Bronchial epithelial cell (primary cell): ENCODE measurements around the gene C2orf68. TPM values are rescaled to one million over a fixed set of nuclear protein-coding genes. Genes with fewer than 3 reads are reported as not detected.

Source experiments
- DNase-seq: peaks from one replicate; pipeline ENCODE4 v3.0.0-alpha.2; 2010; ENCODE audit warnings: low read depth
- FAIRE-seq: peaks from 2 replicates; lab custom pipeline; 2011; peaks lifted over from hg19 to GRCh38; lab: Jason Lieb, UNC
- H3K27me3 ChIP-seq: 2 replicates; pipeline ENCODE4 v1.5.1; 2011; ENCODE audit warnings: low read length; ENCODE audit not compliant: control insufficient read depth, insufficient read depth
- H3K36me3 ChIP-seq: 2 replicates; pipeline ENCODE4 v1.5.1; 2011; ENCODE audit warnings: low read length; ENCODE audit not compliant: control insufficient read depth, insufficient read depth
- H3K4me3 ChIP-seq: 2 replicates; pipeline ENCODE4 v1.5.1; 2011; ENCODE audit warnings: mild to moderate bottlenecking, low read depth, low read length, control low read depth
- CTCF ChIP-seq: IDR thresholded peaks from 2 replicates; pipeline ENCODE4 v1.5.1; 2011; ENCODE audit warnings: mild to moderate bottlenecking, moderate library complexity, low read length, control low read depth, inconsistent platforms; ENCODE audit not compliant: insufficient read depth, severe bottlenecking
- total RNA-seq: library from RNA; depleted of rRNA; stranded (reverse); fragments of >200 nt; gene quantifications from 2 replicates; pipeline ENCODE4 v1.2.1, GENCODE V29; 2014

C2orf68 gene
- total RNA-seq, 1 donor from 2014 or later = 9.5 TPM

DNA sequence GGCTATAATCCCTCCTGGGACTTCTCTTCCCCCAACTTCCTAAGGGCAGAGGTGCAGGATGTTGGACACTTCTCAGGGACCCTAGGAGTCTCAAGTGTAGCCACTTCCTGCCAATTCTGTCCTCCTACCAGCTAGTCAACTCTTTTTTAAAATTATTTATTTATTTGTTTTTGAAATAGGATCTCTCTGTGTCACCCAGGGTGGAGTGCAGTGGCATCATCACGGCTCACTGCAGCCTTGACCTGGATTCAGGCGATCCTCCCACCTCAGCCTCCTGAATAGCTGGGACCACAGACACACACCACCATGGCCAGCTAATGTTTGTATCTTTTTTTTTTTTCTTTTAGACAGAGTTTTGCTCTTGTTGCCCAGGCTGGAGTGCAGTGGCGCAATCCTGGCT is 44.6 kb upstream of the C2orf68 start:
- no peak for DNase-seq
- FAIRE-seq = no peak
- H3K27me3 ChIP-seq = no peaks in the 10 kb centered on the region
- no peaks in the 10 kb centered on the region for H3K36me3 ChIP-seq
- no peak overlapping the region for H3K4me3 ChIP-seq
- TF ChIP-seq CTCF = no peak

DNA sequence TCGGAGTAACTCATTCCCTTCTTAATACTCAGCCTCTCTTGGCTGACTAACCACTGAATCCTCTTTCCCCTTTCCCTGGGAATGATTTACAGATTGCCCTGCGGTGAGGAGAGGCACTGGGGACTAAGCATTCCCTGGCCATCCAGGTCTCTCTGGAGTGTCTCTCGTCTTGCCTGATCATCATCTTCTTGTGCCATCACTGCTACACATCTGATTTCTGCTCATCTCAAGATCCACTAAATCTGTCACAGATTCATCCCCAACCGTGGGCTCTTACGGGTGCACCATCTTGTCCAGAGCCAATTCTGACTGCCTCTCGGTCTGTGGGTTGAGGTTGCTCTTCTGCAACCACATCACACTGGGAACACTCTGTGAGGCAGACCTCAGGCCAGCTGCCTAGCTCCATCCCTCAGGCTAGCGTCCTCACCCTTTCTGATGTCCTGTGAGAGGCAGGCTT is 44.1 kb upstream of the C2orf68 start:
- H3K36me3 ChIP-seq = no peaks in the 10 kb centered on the region
- FAIRE-seq (no peak), DNase-seq (no peak)
- TF ChIP-seq CTCF = no peak
- H3K4me3 ChIP-seq = no peak overlapping the region
- no peaks in the 10 kb centered on the region for H3K27me3 ChIP-seq

- Histone ChIP-seq H3K27me3 (no peaks in the 10 kb centered on the region), H3K4me3 (no peak overlapping the region), H3K36me3 (peaks cover 2% of the 10 kb centered on the region)
- DNase-seq (no peak), FAIRE-seq (no peak)
- TF ChIP-seq CTCF = no peak
Measured at GRCh38 chr2:85653996-85654395, 42.1 kb upstream of the C2orf68 start.

- DNase-seq (no peak), FAIRE-seq (no peak)
- no peaks in the 10 kb centered on the region for H3K27me3 ChIP-seq
- no peak overlapping the region for H3K4me3 ChIP-seq
- peaks cover 12% of the 10 kb centered on the region for H3K36me3 ChIP-seq
- no peak for TF ChIP-seq CTCF
Measured at GRCh38 chr2:85652056-85652455, 40.2 kb upstream of the C2orf68 start.

DNA sequence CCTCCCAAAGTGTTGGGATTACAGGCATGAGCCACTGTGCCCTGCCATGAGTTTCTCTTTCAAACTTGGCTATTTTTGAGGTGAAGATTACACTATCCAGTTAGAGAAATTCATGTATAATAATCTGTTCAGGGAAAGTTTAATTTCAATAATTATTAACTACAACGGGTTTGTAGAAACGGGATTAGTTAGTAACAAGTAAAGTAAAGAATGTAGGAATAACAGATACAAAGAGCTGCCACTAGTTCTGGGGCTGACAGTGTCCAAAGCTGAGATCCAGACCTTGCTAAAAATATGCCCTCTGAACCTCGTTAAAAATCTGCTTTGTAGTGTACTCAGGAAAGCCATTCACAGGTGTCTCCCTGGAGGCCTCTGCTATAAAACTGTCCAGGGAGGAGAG is 39.2 kb upstream of the C2orf68 start:
- TF ChIP-seq CTCF = no peak
- FAIRE-seq (no peak), DNase-seq (no peak)
- H3K36me3 ChIP-seq = peaks cover 12% of the 10 kb centered on the region
- H3K27me3 ChIP-seq = no peaks in the 10 kb centered on the region
- H3K4me3 ChIP-seq = no peak overlapping the region

- DNase-seq = no peak
- no peaks in the 10 kb centered on the region for H3K27me3 ChIP-seq
- peaks cover 17% of the 10 kb centered on the region for H3K36me3 ChIP-seq
- no peak overlapping the region for H3K4me3 ChIP-seq
- no peak for FAIRE-seq
- TF ChIP-seq CTCF = no peak
Measured at GRCh38 chr2:85650456-85650855, 38.6 kb upstream of the C2orf68 start.
